CD4-positive, CD25-positive, alpha-beta regulatory T cell (primary cell): Measurements from ENCODE around the gene MEF2C. TPM values are rescaled to one million over a fixed set of nuclear protein-coding genes. Genes with fewer than 3 reads are reported as not detected.

Experiments used
- ATAC-seq, 2 donors: fragments of 150-1000 bp; cut with Tn5 transposase; one replicate each; pipeline ENCODE4 v1.10.0; 2021; ENCODE audit warnings: low read depth in 2 of 2, moderate number of reproducible peaks in 2 of 2, moderate library complexity in 1 of 2
- DNase-seq, 3 donors: peaks; one replicate each; pipeline versions ENCODE4 v3.0.0 to v3.0.0-alpha.2; 2012 to 2022; ENCODE audit warnings: mixed read lengths in 1 of 3
- H3K27ac ChIP-seq: one replicate; pipeline ENCODE4 v1.7.0; 2013; ENCODE audit warnings: mild to moderate bottlenecking, low read length; ENCODE audit not compliant: insufficient read depth, poor library complexity, severe bottlenecking
- H3K27me3 ChIP-seq: one replicate; pipeline ENCODE4 v1.7.0; 2013; ENCODE audit warnings: low read length; ENCODE audit not compliant: control insufficient read depth, insufficient read depth
- H3K36me3 ChIP-seq: one replicate; pipeline ENCODE4 v1.7.0; 2013; ENCODE audit warnings: mild to moderate bottlenecking, low read length, moderate library complexity; ENCODE audit not compliant: control insufficient read depth, insufficient read depth
- H3K4me1 ChIP-seq: 2 replicates; pipeline ENCODE4 v1.7.0; 2013; ENCODE audit warnings: mild to moderate bottlenecking, low read length; ENCODE audit not compliant: insufficient read depth, control insufficient read depth, poor library complexity, severe bottlenecking
- H3K4me3 ChIP-seq: one replicate; pipeline ENCODE4 v1.7.0; 2013; ENCODE audit warnings: low read depth, mild to moderate bottlenecking, low read length, moderate library complexity
- H3K9me3 ChIP-seq, 2 experiments: 1 replicate in 1 of 2; 2 replicates in 1 of 2; pipeline ENCODE4 v1.7.0; 2013; ENCODE audit warnings: low read length in 2 of 2, mild to moderate bottlenecking in 1 of 2, moderate library complexity in 1 of 2; ENCODE audit not compliant: control insufficient read depth in 2 of 2
- H3K27ac Mint-ChIP-seq, 3 donors: one replicate each; pipeline ENCODE4 v1.8.0; 2020 to 2022; ENCODE audit warnings: mild to moderate bottlenecking in 3 of 3, mixed read lengths in 3 of 3, moderate library complexity in 2 of 3
- H3K27me3 Mint-ChIP-seq: one replicate; pipeline ENCODE4 v1.8.0; 2022; ENCODE audit warnings: mild to moderate bottlenecking, mixed read lengths
- H3K36me3 Mint-ChIP-seq: one replicate; pipeline ENCODE4 v1.8.0; 2020; ENCODE audit warnings: mixed read lengths
- H3K4me1 Mint-ChIP-seq, 4 donors: one replicate each; pipeline ENCODE4 v1.8.0; 2020 to 2022; ENCODE audit warnings: mixed read lengths in 4 of 4, mild to moderate bottlenecking in 1 of 4
- H3K4me3 Mint-ChIP-seq, 4 donors: one replicate each; pipeline ENCODE4 v1.8.0; 2020 to 2022; ENCODE audit warnings: mild to moderate bottlenecking in 4 of 4, mixed read lengths in 4 of 4, moderate library complexity in 3 of 4
- H3K9me3 Mint-ChIP-seq, 7 donors: one replicate each; pipeline ENCODE4 v1.8.0; 2020 to 2022; ENCODE audit warnings: mixed read lengths in 7 of 7, mild to moderate bottlenecking in 3 of 7, moderate library complexity in 2 of 7
- polyA plus RNA-seq, 4 donors: library from polyadenylated mRNA; unstranded; fragments of 300-500 nt; fragmentation: Illumina TruSeq; gene quantifications; one replicate each; pipeline ENCODE4 v1.2.3, GENCODE V29; 2021
- total RNA-seq: library from RNA; stranded (reverse); gene quantifications from one replicate; pipeline ENCODE4 v1.2.3, GENCODE V29; 2022

MEF2C gene
- total RNA-seq (1.6 TPM), polyA plus RNA-seq (1 to 10 TPM in 1 of 4 donors, under 1 TPM in 1, not detected in 2; 0.38 to 1.7 TPM)

DNA sequence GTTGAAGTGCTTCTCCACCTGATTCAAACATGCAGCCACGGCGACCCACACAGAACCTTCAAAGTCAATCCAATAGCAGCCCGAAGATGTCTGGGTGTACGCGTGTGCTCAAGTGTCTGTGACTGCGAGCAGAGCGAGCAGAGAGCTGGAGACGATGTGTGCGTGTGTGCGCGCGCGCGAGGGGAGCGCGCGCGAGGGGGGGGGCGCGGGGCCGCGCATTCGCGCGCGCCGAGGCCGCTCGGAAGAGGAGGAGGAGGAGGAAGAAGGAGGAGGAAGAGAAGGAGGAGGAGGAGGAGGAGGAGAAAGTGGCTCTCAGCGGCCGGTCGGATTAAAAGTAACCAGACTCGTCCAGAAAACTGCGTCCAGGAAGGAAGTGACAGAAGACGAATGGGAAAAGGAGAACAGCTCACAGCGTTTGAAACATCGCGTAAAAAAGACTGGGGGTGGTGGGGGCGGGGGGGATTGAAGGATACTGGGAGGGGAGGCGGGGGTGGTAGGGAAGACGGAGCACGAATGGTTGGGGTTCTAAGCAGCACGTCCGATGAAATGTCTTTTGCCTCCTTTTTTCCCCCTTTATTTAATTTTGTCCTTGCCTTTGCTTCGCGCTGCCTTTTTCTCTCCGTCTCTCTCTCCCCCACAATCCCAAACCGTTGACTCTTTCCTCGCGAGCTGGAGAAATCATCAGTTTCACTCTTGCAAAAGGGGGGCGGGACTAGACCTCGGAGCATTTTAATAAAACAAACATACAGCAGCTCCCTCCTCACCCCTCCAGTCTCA, at the start of gene MEF2C:
TSS of gene MEF2C (minus strand) at position 126 of the 777 bp plus-strand sequence. CDS start 59,396 bp downstream, outside the sequence.
- peak in 1 of 3 donors; percentile 6 for DNase-seq

DNA sequence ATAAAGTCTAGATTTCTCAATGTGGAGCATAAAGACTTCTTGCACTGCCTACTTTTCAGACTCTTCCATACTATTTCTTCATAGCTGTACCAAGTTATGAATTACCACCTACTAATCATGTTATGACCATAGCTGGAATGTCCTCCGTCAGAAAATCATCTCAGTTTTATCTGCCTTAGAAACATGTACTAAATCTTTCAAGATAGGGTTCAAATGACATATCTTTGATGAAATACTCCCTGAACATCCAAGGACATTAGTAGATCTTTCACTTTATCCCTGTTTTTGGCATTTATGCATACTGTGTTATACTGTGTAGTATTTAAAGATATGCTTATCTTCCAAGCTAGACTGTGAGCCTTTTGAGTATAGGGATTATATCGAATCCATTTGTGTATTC, 49.6 kb upstream of the MEF2C start:
- H3K4me1 Mint-ChIP-seq, result no peaks in the 10 kb centered on the region
- no peaks in the 10 kb centered on the region for H3K36me3 Mint-ChIP-seq
- H3K9me3 ChIP-seq, result no peaks in the 10 kb centered on the region
- no peak overlapping the region for H3K27ac Mint-ChIP-seq
- H3K27ac ChIP-seq, result no peak overlapping the region
- no peaks in the 10 kb centered on the region for H3K4me1 ChIP-seq
- H3K4me3 Mint-ChIP-seq, result no peak overlapping the region
- no peaks in the 10 kb centered on the region for H3K27me3 Mint-ChIP-seq
- no peaks in the 10 kb centered on the region for H3K27me3 ChIP-seq
- no peak overlapping the region for H3K4me3 ChIP-seq
- H3K36me3 ChIP-seq, result no peaks in the 10 kb centered on the region
- DNase-seq, result no peak
- no peak for ATAC-seq
- H3K9me3 Mint-ChIP-seq, result peaks cover 0 to 5% (median 0%) of the 10 kb centered on the region in 7 donors

More for the DNA sequence above, at the start of gene MEF2C:
- Histone ChIP-seq H3K36me3 (no peaks in the 10 kb centered on the region), H3K4me1 (peaks cover 14% of the 10 kb centered on the region), H3K4me3 (peak within 1 kb of the TSS; percentile 35), H3K9me3 (no peaks in the 10 kb centered on the region), H3K27me3 (peaks cover 25% of the 10 kb centered on the region), H3K27ac (no peak within 1 kb of the TSS)
- Mint-ChIP-seq H3K9me3 (peaks cover 0 to 1% (median 0%) of the 10 kb centered on the region in 7 donors), H3K27ac (no peak within 1 kb of the TSS), H3K4me1 (peaks cover 0 to 21% (median 16%) of the 10 kb centered on the region in 4 donors), H3K4me3 (peak within 1 kb of the TSS; percentile 71 to 89 (median 82)), H3K36me3 (no peaks in the 10 kb centered on the region), H3K27me3 (peaks cover 63% of the 10 kb centered on the region)
- ATAC-seq, result peak; percentile 26 to 39

GRCh38 chr5:88930335-88930734, 47.4 kb upstream of the MEF2C start:
- Histone ChIP-seq H3K9me3 (no peaks in the 10 kb centered on the region), H3K36me3 (no peaks in the 10 kb centered on the region), H3K27me3 (no peaks in the 10 kb centered on the region), H3K27ac (no peak overlapping the region), H3K4me3 (no peak overlapping the region), H3K4me1 (no peaks in the 10 kb centered on the region)
- Mint-ChIP-seq H3K27ac (no peak overlapping the region), H3K27me3 (no peaks in the 10 kb centered on the region), H3K9me3 (peaks cover 0 to 5% (median 0%) of the 10 kb centered on the region in 7 donors), H3K4me1 (no peaks in the 10 kb centered on the region), H3K4me3 (no peak overlapping the region), H3K36me3 (no peaks in the 10 kb centered on the region)
- ATAC-seq (no peak), DNase-seq (no peak)

- H3K4me1 Mint-ChIP-seq, result no peaks in the 10 kb centered on the region
Observed at GRCh38 chr5:88929385-88929784, 46.4 kb upstream of the MEF2C start.

GRCh38 chr5:88926774-88927173, 43.8 kb upstream of the MEF2C start:
- H3K36me3 Mint-ChIP-seq, result no peaks in the 10 kb centered on the region
- Histone ChIP-seq H3K27ac (no peak overlapping the region), H3K36me3 (no peaks in the 10 kb centered on the region), H3K9me3 (no peaks in the 10 kb centered on the region), H3K4me1 (no peaks in the 10 kb centered on the region), H3K4me3 (no peak overlapping the region), H3K27me3 (no peaks in the 10 kb centered on the region)
- no peak overlapping the region for H3K4me3 Mint-ChIP-seq
- H3K27me3 Mint-ChIP-seq, result no peaks in the 10 kb centered on the region
- ATAC-seq (no peak), DNase-seq (no peak)
- H3K27ac Mint-ChIP-seq, result no peak overlapping the region
- no peaks in the 10 kb centered on the region for H3K4me1 Mint-ChIP-seq
- peaks cover 0 to 5% (median 0%) of the 10 kb centered on the region in 7 donors for H3K9me3 Mint-ChIP-seq

More at GRCh38 chr5:88929385-88929784, 46.4 kb upstream of the MEF2C start:
- Histone ChIP-seq H3K4me3 (no peak overlapping the region), H3K27ac (no peak overlapping the region), H3K27me3 (no peaks in the 10 kb centered on the region), H3K4me1 (no peaks in the 10 kb centered on the region), H3K36me3 (no peaks in the 10 kb centered on the region), H3K9me3 (no peaks in the 10 kb centered on the region)
- Mint-ChIP-seq H3K4me3 (no peak overlapping the region), H3K9me3 (peaks cover 0 to 5% (median 0%) of the 10 kb centered on the region in 7 donors), H3K36me3 (no peaks in the 10 kb centered on the region), H3K27me3 (no peaks in the 10 kb centered on the region), H3K27ac (no peak overlapping the region)
- DNase-seq (no peak), ATAC-seq (no peak)

DNA sequence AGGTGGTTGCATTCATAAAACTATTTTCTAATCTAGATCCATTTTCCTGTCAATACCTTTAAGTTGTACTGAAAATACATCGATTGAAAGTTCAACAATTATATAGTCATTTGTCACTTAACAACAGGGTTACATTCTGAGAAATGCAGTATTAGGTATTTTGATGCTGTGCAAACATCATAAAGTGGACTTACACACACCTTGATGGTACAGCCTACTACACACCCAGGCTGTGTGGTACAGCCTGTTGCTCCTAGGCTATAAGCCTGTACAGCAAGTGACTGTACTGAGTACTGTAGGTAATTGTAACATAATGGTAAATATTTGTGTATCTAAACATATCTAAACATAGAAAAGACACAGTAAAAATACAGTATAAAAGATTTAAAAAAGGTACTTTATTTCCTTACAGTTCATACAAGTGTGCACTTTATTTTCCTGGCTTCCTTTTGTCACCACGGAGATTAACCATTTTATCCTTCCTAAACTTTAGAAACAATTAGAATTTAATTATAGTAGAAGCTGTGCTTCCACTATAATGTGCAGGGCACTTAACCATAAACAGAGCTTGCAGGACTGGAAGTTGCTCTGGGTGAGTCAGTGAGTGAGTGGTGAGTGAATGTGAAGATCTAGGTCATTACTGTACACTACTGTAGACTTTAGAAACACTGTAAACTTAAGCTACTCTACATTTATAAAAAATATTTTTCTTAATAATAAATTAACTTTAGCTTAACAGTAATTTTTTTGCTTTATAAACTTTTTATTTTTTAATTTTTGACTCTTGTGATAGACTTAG, 42.9 kb upstream of the MEF2C start:
- no peaks in the 10 kb centered on the region for H3K4me1 Mint-ChIP-seq
- H3K36me3 Mint-ChIP-seq, result no peaks in the 10 kb centered on the region
- no peak overlapping the region for H3K27ac Mint-ChIP-seq
- Histone ChIP-seq H3K27me3 (no peaks in the 10 kb centered on the region), H3K9me3 (no peaks in the 10 kb centered on the region), H3K36me3 (no peaks in the 10 kb centered on the region), H3K27ac (no peak overlapping the region), H3K4me1 (no peaks in the 10 kb centered on the region), H3K4me3 (no peak overlapping the region)
- DNase-seq (no peak), ATAC-seq (no peak)
- H3K4me3 Mint-ChIP-seq, result no peak overlapping the region
- H3K27me3 Mint-ChIP-seq, result no peaks in the 10 kb centered on the region
- H3K9me3 Mint-ChIP-seq, result peaks cover 0 to 5% (median 0%) of the 10 kb centered on the region in 7 donors

DNA sequence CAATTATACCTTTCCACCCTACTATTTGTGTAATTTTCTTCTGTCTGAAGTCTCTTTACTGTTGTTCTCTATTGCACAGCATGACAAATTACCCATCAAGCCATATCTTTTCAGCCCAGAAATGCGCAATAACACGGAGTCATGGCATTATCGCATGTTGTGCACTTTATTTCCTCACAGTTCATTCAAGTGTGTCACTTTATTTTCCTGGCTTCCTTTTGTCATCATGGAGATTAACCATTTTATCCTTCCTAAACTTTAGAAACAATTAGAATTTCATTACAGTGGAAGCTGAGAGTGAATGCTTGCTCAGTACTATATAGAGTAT, 41.3 kb upstream of the MEF2C start:
- H3K9me3 ChIP-seq, result no peaks in the 10 kb centered on the region
- Mint-ChIP-seq H3K36me3 (no peaks in the 10 kb centered on the region), H3K9me3 (peaks cover 0 to 5% (median 2%) of the 10 kb centered on the region in 7 donors), H3K4me1 (no peaks in the 10 kb centered on the region), H3K27me3 (no peaks in the 10 kb centered on the region), H3K4me3 (no peak overlapping the region), H3K27ac (no peak overlapping the region)
- no peak overlapping the region for H3K27ac ChIP-seq
- H3K4me3 ChIP-seq, result no peak overlapping the region
- no peaks in the 10 kb centered on the region for H3K36me3 ChIP-seq
- H3K4me1 ChIP-seq, result no peaks in the 10 kb centered on the region
- no peaks in the 10 kb centered on the region for H3K27me3 ChIP-seq
- ATAC-seq, result no peak
- no peak for DNase-seq
